ENCODE results near the gene IGF2. TPM values are rescaled to one million over a fixed set of nuclear protein-coding genes. Genes with fewer than 3 reads are reported as not detected.

The IGF2 gene
- total RNA-seq, 4 donors from 2014 or later: 9.9 to 26.6 (median 18.1) TPM

- Histone ChIP-seq H3K9me3 (no peaks in the 10 kb centered on the region), H3K27me3 (no peaks in the 10 kb centered on the region), H3K4me1 (peaks cover 11 to 43% of the 10 kb centered on the region in 2 donors), H3K27ac (no peak overlapping the region), H3K4me3 (replicated peaks in 1 of 3) (no peak overlapping the region), H3K36me3 (no peaks in the 10 kb centered on the region)
- intact Hi-C loops (cut with DNase I): no loop called here
- DNase-seq: no peak
- 77 to 82% methylated on average over 13 to 15 of the region's 21 CpGs for WGBS, 2 donors
- no peak for TF ChIP-seq CTCF (IDR thresholded peaks at IDR 0.05)
- TF ChIP-seq POLR2A (IDR thresholded peaks at IDR 0.05): no peak
These were observed 44.6 kb downstream of the IGF2 start for GRCh38 chr11:2094354-2095197.

- no peaks in the 10 kb centered on the region for H3K27me3 ChIP-seq
- peak; percentile 93 to 96 for DNase-seq
These were observed 45.4 kb downstream of the IGF2 start for GRCh38 chr11:2093575-2094353.

GRCh38 chr11:2092956-2093412, 46.2 kb downstream of the IGF2 start:
- H3K27me3 ChIP-seq: no peaks in the 10 kb centered on the region
- intact Hi-C loops (cut with DNase I): no loop called here
- WGBS, 2 donors: 28 to 50% methylated on average over 1 to 9 of the region's 10 CpGs
- H3K9me3 ChIP-seq: no peaks in the 10 kb centered on the region
- TF ChIP-seq CTCF (IDR thresholded peaks at IDR 0.05): peak in 1 of 6 experiments; percentile 4
- TF ChIP-seq POLR2A (IDR thresholded peaks at IDR 0.05): peak in 1 of 2 donors; percentile 31
- H3K4me3 ChIP-seq (replicated peaks in 1 of 3): no peak overlapping the region
- H3K4me1 ChIP-seq: peaks cover 7 to 36% of the 10 kb centered on the region in 2 donors
- peak; percentile 97 to 99 for DNase-seq
- no peaks in the 10 kb centered on the region for H3K36me3 ChIP-seq
- peak overlapping the region in 1 of 3 donors; percentile 24 for H3K27ac ChIP-seq

More at GRCh38 chr11:2093575-2094353, 45.4 kb downstream of the IGF2 start:
- H3K27ac ChIP-seq: peak overlapping the region in 2 of 3 donors; percentile 24 to 46
- 66 to 68% methylated on average over 14 to 17 of the region's 18 CpGs for WGBS, 2 donors
- TF ChIP-seq CTCF (IDR thresholded peaks at IDR 0.05) (no peak), POLR2A (IDR thresholded peaks at IDR 0.05) (no peak)
- intact Hi-C loops (cut with DNase I): no loop called here
- no peaks in the 10 kb centered on the region for H3K36me3 ChIP-seq
- peaks cover 7 to 37% of the 10 kb centered on the region in 2 donors for H3K4me1 ChIP-seq
- H3K9me3 ChIP-seq: no peaks in the 10 kb centered on the region
- no peak overlapping the region for H3K4me3 ChIP-seq (replicated peaks in 1 of 3)

GRCh38 chr11:2092464-2092910, 46.7 kb downstream of the IGF2 start:
- H3K9me3 ChIP-seq: no peaks in the 10 kb centered on the region
- no peak for DNase-seq
- no peaks in the 10 kb centered on the region for H3K27me3 ChIP-seq
- no peak overlapping the region for H3K4me3 ChIP-seq (replicated peaks in 1 of 3)
- TF ChIP-seq CTCF (IDR thresholded peaks at IDR 0.05) (no peak), POLR2A (IDR thresholded peaks at IDR 0.05) (no peak)
- peaks cover 7 to 33% of the 10 kb centered on the region in 2 donors for H3K4me1 ChIP-seq
- H3K27ac ChIP-seq: peak overlapping the region in 1 of 3 donors; percentile 17
- H3K36me3 ChIP-seq: no peaks in the 10 kb centered on the region
- intact Hi-C loops (cut with DNase I): no loop called here
- WGBS, 2 donors: 83 to 92% methylated on average over 3 to 5 of the region's 9 CpGs

Measured in thyroid gland (tissue), 4 donors.